ENCODE measurements around the gene ESX1.

DNA sequence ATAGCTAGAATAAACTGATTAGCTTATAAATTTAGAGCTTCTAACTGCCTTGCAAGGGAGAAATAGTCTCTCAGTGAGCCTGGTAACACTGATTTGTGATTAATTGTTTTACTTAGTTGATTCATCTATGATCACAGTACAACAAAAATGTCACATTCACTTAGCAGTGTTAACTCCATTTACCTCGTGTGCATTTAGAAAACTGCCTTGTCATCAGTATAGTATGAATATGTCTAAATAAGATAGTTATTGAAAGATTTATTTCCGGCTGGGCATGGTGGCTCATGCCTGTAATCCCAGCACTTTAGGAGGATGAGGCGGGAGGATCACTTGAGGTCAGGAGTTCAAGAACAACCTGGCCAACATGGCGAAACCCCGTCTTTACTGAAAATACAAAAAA is 49.2 kb downstream of the ESX1 start:
- TF ChIP-seq EZH2phosphoT487 (IDR thresholded peaks at IDR 0.05; ENCODE audit: insufficient read depth, low read depth): no peak
- TF ChIP-seq EZH2 (IDR thresholded peaks at IDR 0.05; ENCODE audit: insufficient read depth, poor library complexity, severe bottlenecking): no peak

Measured in GM23248 (cell line).